Measurements from ENCODE around the gene MPI.
A peak's percentile ranks its signal among the peaks of the same experiment; 100 is the strongest.

MPI gene

DNA sequence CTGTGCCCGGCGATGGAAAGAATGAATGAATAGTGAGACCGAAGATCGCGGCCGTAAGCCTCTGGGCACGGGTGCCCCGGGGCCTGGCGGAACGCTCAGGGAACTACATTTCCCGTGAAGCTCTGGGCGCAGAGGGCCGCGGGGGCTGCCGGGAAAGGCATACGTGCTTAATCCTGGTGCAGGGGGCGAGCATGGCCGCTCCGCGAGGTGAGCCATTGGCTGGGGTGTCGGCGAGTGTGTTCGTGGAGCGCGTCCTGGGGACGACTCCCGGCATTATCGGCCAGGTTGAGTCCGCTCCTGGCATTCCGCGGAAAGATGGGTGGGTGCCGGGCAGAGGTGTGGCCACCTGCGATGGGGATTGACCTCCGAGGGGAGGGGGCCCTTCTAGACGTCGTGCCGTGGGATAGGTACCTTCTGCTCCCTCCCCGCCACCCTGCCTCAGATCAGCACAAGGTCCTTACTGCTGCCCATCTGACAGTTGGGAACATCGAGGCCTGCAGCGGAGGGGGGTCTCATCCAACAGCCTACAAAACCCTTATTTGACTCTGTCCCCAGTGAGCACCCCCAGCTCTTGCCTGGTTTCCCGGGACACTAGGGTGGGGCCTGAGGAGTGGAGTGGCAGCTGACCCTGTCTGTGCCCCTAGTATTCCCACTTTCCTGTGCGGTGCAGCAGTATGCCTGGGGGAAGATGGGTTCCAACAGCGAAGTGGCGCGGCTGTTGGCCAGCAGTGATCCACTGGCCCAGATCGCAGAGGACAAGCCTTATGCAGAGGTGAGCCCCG is at the start of gene MPI:
MPI (plus strand) TSS at position 160 of the 782 bp plus-strand sequence; CDS start at position 192, 32 bp downstream.
- peak; percentile 93 for DNase-seq

- no peak for DNase-seq
Measured at GRCh38 chr15:74840851-74841775, 48.7 kb upstream of the MPI start.

DNA sequence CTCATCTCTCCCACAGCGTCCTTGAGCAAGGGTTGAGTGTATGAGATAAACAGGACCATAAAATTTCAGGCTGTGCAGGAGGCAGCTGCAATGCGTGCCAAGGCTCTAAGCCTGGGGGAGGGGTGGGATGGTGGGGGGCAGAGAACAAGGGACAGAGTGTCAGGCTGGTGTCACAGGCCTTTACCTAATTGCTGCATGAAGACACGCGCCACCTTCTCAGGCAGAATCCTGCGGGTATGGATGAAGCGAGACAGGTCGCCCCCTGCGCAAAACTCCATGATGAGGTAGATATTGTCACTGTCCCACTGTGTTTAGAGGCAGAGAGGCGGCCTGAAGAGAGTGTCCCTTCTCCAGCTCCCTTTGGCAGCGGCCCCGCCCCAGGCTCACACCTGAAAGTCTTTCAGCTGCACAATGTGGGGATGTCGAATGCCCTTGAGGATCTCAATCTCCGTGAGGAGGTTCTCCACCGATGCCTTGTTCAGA is 47.9 kb upstream of the MPI start:
- no peak for DNase-seq

DNA sequence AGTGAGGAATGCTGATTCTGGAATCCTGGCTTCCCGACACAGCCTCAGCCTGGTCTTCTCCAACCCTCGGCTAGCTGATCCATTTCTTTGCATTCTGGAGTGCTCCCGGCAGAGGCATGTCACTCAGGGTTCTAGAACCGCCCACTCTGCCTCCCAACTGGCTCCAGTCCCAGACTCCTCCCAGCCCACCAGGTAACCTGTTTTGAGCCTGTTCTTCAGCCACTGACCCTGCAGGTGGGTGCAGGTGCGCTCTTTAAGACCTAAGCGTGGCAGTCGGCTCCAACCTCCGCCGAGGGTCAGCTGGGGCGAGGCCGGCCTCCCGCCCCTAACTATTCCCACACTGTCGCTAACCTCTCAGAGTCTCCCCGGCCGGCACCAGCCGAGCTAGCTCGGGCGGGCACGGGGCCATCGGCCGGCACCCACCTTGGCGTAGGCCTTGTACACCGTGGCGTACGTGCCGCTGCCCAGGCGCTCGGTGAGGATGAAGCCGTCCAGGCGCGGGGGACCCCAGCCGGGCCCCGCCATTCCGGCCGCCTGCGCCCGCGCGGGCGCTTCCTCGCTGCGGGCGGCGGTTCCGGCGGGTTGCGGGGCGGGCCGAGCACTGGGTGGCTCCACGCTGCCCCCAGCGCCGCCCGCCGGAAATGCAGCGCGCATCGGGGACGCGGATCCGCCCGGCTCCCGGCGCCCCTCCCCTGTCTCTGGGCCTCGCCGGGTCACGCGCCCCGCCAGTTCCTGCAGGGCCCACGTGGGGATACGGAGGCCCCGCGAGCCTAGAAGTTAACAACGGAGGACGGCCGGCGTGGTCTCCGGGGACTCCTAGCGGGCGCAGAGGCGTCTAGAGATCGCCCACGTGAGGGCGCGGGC is 47.0 kb upstream of the MPI start, which contains the start of gene ULK3:
ULK3 (minus strand) TSS at position 576 of the 864 bp plus-strand sequence; CDS start at position 525, 51 bp downstream.
- peak; percentile 98 for DNase-seq

- no peak for DNase-seq
Measured at GRCh38 chr15:74843445-74843828, 46.4 kb upstream of the MPI start.

DNA sequence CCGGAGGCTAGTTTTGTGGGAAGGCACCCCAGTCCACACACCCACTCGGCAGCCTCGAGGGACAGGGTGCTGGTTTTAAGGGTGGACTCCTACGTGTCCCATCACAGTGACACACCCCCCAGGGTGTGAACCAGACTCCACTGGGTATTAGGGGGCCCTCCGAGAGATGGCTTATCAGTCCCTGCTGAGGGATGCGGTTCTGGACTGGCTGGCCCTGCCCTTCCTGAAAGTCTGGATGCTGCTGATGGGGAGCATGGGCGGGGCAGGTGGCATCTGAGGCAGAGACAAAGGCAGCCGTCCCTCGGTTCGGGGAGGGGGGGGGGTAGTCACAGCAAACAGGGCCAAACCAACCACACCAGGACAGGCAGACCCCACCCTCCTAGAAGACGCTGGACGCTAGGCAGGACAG is 45.9 kb upstream of the MPI start:
- peak; percentile 75 for DNase-seq

GRCh38 chr15:74844319-74845207 is 45.3 kb upstream of the MPI start:
- DNase-seq, result peak; percentile 64

DNA sequence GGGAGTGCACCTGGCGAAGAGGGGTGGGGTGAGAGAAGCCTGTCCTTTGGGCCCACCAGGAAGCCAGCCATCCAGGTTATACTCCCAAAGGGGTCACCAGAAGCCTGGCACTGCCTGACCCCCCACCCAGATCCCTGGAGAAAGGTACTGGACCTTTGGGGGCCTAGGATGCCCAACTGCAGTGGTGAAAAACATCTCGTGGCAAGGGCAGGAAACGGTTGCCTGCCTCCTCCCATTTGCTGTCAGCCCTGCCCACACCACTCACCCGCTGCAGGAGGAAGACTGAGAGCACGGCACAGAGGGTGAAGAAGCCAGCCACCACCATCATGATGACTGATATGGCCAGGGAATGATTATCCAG is 44.7 kb upstream of the MPI start:
- DNase-seq, result peak; percentile 83

DNA sequence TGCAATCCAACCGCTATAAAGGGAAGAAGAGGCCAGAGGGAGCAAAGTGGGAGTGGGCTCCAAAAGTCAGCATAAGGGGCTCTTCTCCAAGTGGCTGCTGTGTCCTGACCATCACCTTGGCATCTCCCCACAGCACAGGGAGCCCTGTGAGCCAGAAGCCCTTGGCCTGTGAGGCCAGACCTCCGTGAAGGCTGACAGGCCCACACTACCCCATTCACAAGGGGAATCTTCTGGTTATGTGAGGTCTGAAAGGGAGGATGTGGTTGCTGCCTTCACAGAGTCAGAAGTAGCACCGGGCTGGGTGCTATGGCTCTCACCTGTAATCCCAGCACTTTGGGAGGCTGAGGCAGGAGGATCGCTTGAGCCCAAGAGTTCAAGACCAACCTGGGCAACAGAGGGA is 44.3 kb upstream of the MPI start:
- no peak for DNase-seq

DNA sequence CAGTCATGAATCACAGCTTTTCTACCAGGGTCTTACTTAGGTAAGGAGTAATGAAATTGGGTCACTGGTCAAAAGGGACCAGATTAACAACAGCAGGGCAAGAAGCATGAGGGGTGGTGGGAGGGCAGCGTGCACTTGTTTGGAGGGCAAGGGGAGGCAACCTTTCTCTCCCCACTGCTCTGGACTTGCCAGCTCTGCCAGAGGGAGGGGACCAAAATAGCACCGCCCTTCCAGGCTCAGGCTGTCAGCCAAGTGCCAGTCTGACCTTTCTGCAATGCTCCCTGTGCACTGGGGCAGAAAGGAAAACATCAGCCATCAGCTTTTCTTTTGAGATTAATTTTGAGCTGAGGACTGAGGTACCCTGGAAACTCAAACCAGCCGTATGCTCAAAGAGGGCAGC is 42.4 kb upstream of the MPI start:
- DNase-seq, result no peak

DNA sequence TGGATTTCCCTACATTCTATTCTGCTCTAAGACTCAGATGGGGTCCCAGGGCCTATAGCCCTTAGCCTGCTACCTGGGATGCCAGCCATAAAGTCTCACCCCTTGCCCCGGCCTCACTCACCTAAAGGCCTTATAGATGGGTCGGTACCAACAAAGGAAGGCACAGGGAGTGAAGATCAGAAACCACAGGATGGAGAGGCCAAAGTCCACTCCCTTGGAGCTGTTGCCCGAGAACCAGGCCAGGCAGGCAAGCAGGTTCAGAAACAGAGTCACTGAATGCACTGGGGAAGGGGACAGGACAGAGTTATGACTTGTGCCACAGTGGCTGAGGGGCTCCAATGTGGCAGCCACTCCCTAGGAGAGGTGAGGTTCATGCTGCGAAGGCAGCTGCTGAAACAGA is 39.4 kb upstream of the MPI start:
- DNase-seq, result no peak

DNA sequence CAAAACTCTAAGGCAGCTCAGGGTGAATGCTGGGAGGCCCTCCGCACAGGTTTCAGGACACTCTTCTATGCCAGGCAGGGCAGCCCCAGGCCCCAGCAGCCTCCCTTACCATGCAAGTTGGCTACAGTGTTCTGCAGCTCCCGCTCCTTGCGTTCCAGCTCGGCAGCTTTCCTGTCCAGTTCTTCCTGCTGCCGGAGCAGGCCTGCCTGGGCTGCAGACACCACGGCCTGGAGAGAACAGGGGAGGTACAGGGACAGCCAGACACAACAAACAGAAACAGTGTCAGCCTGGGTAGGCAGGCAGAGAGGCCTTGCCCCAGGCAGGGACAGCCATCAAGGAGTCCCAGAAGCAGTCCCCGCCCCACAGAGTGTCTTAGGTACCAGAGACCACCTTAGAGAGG is 37.9 kb upstream of the MPI start:
- DNase-seq, result no peak

DNA sequence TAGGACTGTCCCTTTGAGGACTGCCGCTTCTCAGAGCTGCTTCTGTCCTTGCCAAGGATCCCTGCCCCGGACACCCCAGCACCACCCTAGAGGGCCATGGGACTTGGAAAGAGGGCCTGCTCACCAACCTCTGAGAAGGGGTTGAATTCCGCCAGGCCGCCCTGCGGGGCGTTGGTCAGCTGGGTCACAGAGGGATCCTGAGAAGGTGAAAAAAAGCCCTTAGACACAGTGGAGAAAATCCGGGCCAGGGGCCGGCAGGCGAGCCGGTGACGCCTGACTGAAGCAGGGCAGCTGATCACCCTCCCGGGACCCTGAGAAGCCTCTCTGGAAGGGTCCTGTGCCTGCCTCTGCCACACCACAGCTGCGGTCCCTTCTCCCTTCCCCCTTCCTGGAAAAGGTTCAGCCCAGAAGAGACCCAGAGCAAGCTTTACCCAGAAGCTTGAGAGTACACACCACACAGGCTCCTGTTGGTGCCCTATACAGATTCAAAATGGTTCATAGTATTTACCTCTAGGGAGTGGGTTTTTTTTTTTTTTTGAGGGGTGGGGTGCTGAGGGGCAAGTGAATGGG is 35.3 kb upstream of the MPI start:
- no peak for DNase-seq

DNA sequence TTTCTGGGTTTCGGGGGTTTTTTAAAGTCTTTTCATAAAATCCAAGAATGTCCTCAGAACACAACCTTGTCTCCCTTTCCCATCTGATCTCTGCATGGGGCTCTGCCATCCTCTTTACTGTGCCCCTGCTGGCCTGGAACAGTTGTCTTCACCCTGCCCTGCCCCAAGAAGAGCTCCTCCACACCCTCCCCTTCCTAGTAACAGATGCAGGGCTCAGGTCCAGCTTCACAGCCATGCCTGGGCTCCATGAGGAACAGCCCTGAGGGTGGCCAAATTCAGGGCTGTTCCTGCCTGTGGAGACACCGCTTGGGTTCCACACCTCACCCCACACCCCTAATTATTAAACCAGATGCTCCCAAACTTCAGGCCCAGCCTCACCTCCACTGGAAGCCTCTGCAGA is 34.0 kb upstream of the MPI start:
- no peak for DNase-seq

GRCh38 chr15:74856537-74856936 is 33.3 kb upstream of the MPI start:
- no peak for DNase-seq

DNA sequence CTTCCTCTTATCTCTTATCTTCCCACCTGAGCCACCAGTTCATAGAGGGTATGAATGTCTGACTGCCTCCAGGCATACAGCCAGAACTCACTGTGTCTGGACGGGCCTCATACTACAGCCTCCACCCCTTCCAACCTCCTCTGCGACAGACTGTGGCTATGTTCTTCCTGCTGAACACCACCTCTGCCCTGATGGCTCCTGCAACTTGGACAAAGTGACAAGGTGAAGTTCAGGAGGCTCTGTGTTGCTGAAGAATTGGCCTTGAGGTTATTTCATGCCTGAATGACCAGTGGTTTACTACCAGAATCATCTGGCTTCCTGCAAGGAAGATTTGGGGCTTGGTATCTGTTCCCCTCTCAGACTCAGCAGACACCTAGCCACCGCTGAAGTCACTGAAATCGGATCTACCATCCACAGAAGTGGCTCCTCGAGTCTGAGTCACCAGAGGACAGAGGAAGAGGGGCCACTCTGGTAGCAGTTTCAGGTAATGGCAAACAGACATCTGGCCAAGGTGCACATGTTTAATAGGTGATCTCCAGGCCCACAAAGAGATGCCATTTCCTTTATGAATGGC is 32.7 kb upstream of the MPI start:
- no peak for DNase-seq

GRCh38 chr15:74857671-74858368 is 32.0 kb upstream of the MPI start:
- no peak for DNase-seq

- DNase-seq, result no peak
Measured at GRCh38 chr15:74858369-74858740, 31.5 kb upstream of the MPI start.

DNA sequence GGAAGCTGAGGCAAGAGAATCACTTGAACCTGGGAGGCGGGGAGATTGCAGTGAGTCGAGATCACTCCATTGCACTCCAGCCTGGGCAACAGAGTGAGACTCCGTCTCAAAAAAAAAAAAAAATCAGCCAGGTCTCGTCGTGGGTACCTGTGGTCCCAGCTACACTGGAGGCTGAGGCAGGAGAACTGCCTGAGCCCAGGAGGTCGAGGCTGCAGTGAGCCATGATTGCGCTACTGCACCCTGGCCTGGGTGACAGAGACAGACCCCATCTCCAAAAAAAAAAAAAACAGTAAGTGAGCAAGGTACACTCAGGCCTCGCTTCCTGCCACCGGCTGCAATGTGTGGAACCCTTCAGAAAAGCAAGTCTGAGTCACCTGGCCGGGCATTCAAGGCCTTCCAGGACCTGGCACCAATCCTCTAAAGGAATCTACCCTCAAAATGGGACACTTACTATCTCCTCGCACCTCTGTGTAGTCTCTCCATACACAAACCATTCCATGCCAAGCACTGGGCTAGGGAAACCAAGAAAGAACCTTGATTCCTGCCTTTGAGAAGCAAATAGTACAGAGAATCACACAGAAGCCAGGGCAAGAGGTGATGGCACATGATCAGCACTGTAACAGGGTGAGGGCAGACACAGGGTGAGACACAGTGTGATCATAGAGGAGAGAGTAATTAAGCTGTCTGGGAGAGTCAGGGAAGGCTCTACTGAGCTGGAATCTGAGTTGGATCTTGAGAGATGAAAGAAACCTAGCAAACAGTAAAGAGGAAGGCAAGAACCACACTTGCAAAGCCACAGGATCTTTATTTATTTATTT is 26.4 kb upstream of the MPI start:
- no peak for DNase-seq

GRCh38 chr15:74864296-74864695 is 25.5 kb upstream of the MPI start:
- no peak for DNase-seq

Measured in activated CD8-positive, alpha-beta memory T cell treated with anti-CD3 and anti-CD28 coated beads for 24 hours (primary cell).